Panc1 (cell line): ENCODE measurements around the gene OPA1.

Source experiments
- CTCF ChIP-seq: fragments of 450-650 bp; IDR thresholded peaks from 2 replicates; pipeline ENCODE4 v1.5.1; 2017; ENCODE audit warnings: mild to moderate bottlenecking
- POLR2AphosphoS5 ChIP-seq: IDR thresholded peaks from 2 replicates; pipeline ENCODE4 v1.6.1; 2012; ENCODE audit warnings: mild to moderate bottlenecking, low read depth, low read length, moderate library complexity
- REST ChIP-seq, 2 experiments: IDR thresholded peaks; 2 replicates each; pipeline ENCODE4 v1.6.1; 2011 to 2012; ENCODE audit warnings: low read depth in 2 of 2, control low read depth in 1 of 2, low read length in 1 of 2, mild to moderate bottlenecking in 1 of 2, moderate library complexity in 1 of 2; ENCODE audit not compliant: insufficient read depth in 1 of 2
- SIN3A ChIP-seq: IDR thresholded peaks from 2 replicates; pipeline ENCODE4 v1.6.1; 2012; ENCODE audit warnings: low read depth, mild to moderate bottlenecking, low read length, moderate library complexity, borderline replicate concordance; ENCODE audit not compliant: insufficient read depth

GRCh38 chr3:193545304-193545703 is 47.7 kb upstream of the OPA1 start:
- TF ChIP-seq CTCF (no peak), REST (IDR thresholded peaks at IDR 0.05; ENCODE audit: insufficient read depth in 1 of 2, low read depth in 2 of 2, low read length in 1 of 2) (no peak), POLR2AphosphoS5 (no peak), SIN3A (no peak)
